ENCODE results near the gene CAV2. TPM values are rescaled to one million over a fixed set of nuclear protein-coding genes. Genes with fewer than 3 reads are reported as not detected.

Gene CAV2
- total RNA-seq, 1 donor from 2014 or later, result 150 TPM

- Histone ChIP-seq H3K36me3 (ENCODE audit: control insufficient read depth, insufficient read depth, low read length) (no peaks in the 10 kb centered on the region), H3K4me3 (ENCODE audit: low read depth, low read length) (no peak overlapping the region), H3K27me3 (ENCODE audit: control insufficient read depth, insufficient read depth, low read length) (no peaks in the 10 kb centered on the region)
- no peak for TF ChIP-seq CTCF (IDR thresholded peaks at IDR 0.05; ENCODE audit: insufficient read depth, low read length, severe bottlenecking)
- FAIRE-seq, result no peak
- peak; percentile 74 for DNase-seq (ENCODE audit: low read depth)
Observed at GRCh38 chr7:116521046-116521664, 21.6 kb downstream of the CAV2 start.

GRCh38 chr7:116522247-116522646, 22.7 kb downstream of the CAV2 start:
- DNase-seq (ENCODE audit: low read depth) (peak; percentile 96), FAIRE-seq (no peak)
- Histone ChIP-seq H3K27me3 (ENCODE audit: control insufficient read depth, insufficient read depth, low read length) (no peaks in the 10 kb centered on the region), H3K36me3 (ENCODE audit: control insufficient read depth, insufficient read depth, low read length) (peaks cover 4% of the 10 kb centered on the region), H3K4me3 (ENCODE audit: low read depth, low read length) (no peak overlapping the region)
- no peak for TF ChIP-seq CTCF (IDR thresholded peaks at IDR 0.05; ENCODE audit: insufficient read depth, low read length, severe bottlenecking)

- Histone ChIP-seq H3K4me3 (ENCODE audit: low read depth, low read length) (peak overlapping the region; percentile 50), H3K36me3 (ENCODE audit: control insufficient read depth, insufficient read depth, low read length) (peaks cover 8% of the 10 kb centered on the region), H3K27me3 (ENCODE audit: control insufficient read depth, insufficient read depth, low read length) (no peaks in the 10 kb centered on the region)
- no peak for TF ChIP-seq CTCF (IDR thresholded peaks at IDR 0.05; ENCODE audit: insufficient read depth, low read length, severe bottlenecking)
- DNase-seq (ENCODE audit: low read depth), result no peak
- FAIRE-seq, result no peak
Observed at GRCh38 chr7:116524221-116524608, 24.7 kb downstream of the CAV2 start.

- TF ChIP-seq CTCF (IDR thresholded peaks at IDR 0.05; ENCODE audit: insufficient read depth, low read length, severe bottlenecking), result peak; percentile 30
- FAIRE-seq (no peak), DNase-seq (ENCODE audit: low read depth) (peak; percentile 95)
- Histone ChIP-seq H3K4me3 (ENCODE audit: low read depth, low read length) (peak within 1 kb of the TSS; percentile 50), H3K36me3 (ENCODE audit: control insufficient read depth, insufficient read depth, low read length) (peaks cover 8% of the 10 kb centered on the region), H3K27me3 (ENCODE audit: control insufficient read depth, insufficient read depth, low read length) (no peaks in the 10 kb centered on the region)
Observed at GRCh38 chr7:116524609-116525297, 25.2 kb downstream of the CAV2 start, which contains the start of gene CAV1. CAV1 (plus strand) TSS chr7:116525036; CDS start chr7:116525063, 27 bp downstream.

GRCh38 chr7:116525298-116525912, 25.9 kb downstream of the CAV2 start:
- no peak for TF ChIP-seq CTCF (IDR thresholded peaks at IDR 0.05; ENCODE audit: insufficient read depth, low read length, severe bottlenecking)
- Histone ChIP-seq H3K36me3 (ENCODE audit: control insufficient read depth, insufficient read depth, low read length) (peaks cover 8% of the 10 kb centered on the region), H3K27me3 (ENCODE audit: control insufficient read depth, insufficient read depth, low read length) (no peaks in the 10 kb centered on the region), H3K4me3 (ENCODE audit: low read depth, low read length) (peak overlapping the region; percentile 50)
- no peak for FAIRE-seq
- DNase-seq (ENCODE audit: low read depth), result no peak
